ENCODE measurements around the gene NGFR. TPM values are rescaled to one million over a fixed set of nuclear protein-coding genes. Genes with fewer than 3 reads are reported as not detected.
A peak's percentile ranks its signal among the peaks of the same experiment; 100 is the strongest.

The NGFR gene
- total RNA-seq, 4 donors from 2014 or later, result 3.0 to 40.5 (median 19.1) TPM

DNA sequence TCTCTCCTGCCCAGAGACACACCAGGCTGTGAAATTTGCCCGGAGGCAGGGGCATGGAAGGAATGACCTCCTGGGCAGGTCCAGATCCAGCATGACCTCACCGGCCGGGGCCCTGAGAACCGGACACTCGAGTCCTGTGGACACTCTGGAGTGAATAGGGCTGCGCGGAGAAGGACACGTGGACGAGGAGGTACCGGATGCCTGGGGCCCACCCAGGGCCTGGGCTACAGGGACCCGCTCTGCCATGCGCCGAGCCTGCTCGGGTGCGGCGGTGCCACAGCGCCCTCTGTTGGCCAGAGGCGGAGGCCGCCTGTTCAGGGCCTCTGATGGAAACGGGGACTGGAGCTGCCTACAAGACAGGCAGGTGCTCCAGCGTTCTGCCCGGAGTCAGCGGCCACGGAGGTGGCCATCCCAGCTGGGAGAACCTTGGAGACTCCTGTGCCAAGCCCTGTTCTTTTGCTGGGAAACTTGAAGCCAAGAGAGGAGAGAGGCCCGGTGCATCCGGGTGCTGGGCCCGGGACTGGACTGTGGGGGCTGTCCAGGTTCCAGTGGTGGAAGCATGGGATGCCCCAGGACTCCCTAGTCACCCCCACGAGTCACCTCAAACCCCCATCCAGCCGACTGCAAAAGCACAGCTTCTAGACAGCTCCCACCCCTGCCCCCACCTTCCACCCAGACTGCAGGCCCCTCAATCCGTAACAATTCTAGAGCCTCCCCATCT is 61.3 kb downstream of the NGFR start:
- no peak overlapping the region for H3K4me3 ChIP-seq (ENCODE audit: low read depth, poor library complexity, severe bottlenecking)
- DNase-seq (ENCODE audit: low spot score in 2 of 2), result peak in 1 of 2 donors; percentile 94
- intact Hi-C loops (cut with DNase I; ENCODE audit: low total_unique reads), result loop anchor here (10.0 kb wide), 1 partner anchor 112 kb away; no protein-coding TSS in a partner anchor
- WGBS, 2 donors, result 14 to 17% methylated on average over 22 to 30 of the region's 30 CpGs
- TF ChIP-seq POLR2A (IDR thresholded peaks at IDR 0.05), result no peak
- TF ChIP-seq, protein P1, sequence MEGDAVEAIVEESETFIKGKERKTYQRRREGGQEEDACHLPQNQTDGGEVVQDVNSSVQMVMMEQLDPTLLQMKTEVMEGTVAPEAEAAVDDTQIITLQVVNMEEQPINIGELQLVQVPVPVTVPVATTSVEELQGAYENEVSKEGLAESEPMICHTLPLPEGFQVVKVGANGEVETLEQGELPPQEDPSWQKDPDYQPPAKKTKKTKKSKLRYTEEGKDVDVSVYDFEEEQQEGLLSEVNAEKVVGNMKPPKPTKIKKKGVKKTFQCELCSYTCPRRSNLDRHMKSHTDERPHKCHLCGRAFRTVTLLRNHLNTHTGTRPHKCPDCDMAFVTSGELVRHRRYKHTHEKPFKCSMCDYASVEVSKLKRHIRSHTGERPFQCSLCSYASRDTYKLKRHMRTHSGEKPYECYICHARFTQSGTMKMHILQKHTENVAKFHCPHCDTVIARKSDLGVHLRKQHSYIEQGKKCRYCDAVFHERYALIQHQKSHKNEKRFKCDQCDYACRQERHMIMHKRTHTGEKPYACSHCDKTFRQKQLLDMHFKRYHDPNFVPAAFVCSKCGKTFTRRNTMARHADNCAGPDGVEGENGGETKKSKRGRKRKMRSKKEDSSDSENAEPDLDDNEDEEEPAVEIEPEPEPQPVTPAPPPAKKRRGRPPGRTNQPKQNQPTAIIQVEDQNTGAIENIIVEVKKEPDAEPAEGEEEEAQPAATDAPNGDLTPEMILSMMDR (IDR thresholded peaks at IDR 0.05), result peak in 1 of 3 donors; percentile 78

DNA sequence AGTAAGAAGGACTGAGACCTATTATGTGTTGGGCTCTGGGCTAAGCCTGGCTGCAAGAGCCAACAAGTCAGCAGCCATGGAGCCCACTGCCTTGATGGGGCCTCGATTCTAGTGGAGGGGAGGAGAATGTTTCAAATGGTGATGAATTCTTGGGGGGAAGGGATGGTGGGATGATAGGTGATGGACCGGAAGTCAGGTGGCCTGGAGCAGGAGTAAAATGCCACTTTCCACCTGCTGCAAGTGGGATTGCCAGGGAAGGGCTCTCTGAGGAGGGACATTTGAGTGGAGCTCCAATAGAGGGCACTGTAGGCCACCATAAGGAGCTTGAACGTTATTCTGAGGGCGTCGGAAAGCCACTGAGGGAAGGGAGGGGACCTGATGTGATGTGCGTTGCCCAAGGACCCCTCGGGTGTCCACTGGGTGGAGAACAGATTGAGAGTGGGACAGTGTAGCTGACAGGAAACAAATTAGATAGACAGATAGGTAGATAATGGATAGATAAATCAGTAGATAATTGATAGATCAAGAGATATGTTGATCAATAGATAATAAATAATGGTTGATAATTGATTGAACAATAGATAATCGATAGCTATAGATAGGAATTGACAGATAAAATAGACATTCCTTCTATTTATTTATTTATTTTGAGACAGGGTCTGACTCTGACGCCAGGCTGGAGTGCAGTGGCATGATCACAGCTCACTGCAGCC is 62.4 kb downstream of the NGFR start:
- no peak overlapping the region for H3K4me3 ChIP-seq (ENCODE audit: low read depth, poor library complexity, severe bottlenecking)
- intact Hi-C loops (cut with DNase I; ENCODE audit: low total_unique reads), result loop anchor here (10.0 kb wide), 1 partner anchor 113 kb away; no protein-coding TSS in a partner anchor
- TF ChIP-seq, protein P1 (IDR thresholded peaks at IDR 0.05), result peak in 1 of 3 donors; percentile 18
- TF ChIP-seq POLR2A (IDR thresholded peaks at IDR 0.05), result no peak
- peak in 1 of 2 donors; percentile 75 for DNase-seq (ENCODE audit: low spot score in 2 of 2)
- WGBS, 2 donors, result 15 to 24% methylated on average over 9 of the region's 9 CpGs

Small RNA genes within 50 kb of the gene (microRNA-seq; reads per million reads assigned to microRNA genes)
- 0 reads per million in 2 donors for gene MIR6165 (ENCODE audit: borderline number of aligned reads in 1 of 2, borderline replicate concordance in 2 of 2)

Other genes starting within 250 kb of the NGFR start
- 100 to 1,000 TPM in 2 of 4 donors, 10 to 100 TPM in 2; 58.8 to 124 (median 103) TPM for gene ZNF652, start 133.0 kb upstream of the NGFR start, total RNA-seq
- 10 to 100 TPM; 47.0 to 79.0 (median 71.3) TPM for gene PHB1, start 80.4 kb upstream of the NGFR start, total RNA-seq
- gene NXPH3, start 80.6 kb downstream of the NGFR start, total RNA-seq, result 1 to 10 TPM in 3 of 4 donors, under 1 TPM in 1; 0.34 to 6.6 (median 2.7) TPM
- gene SPOP, start 182.8 kb downstream of the NGFR start, total RNA-seq, result 10 to 100 TPM; 35.9 to 74.7 (median 47.3) TPM
- 10 to 100 TPM; 31.0 to 40.1 (median 35.1) TPM for gene SLC35B1, start 212.7 kb downstream of the NGFR start, total RNA-seq

Data from lower leg skin (tissue), 4 donors.